H1 (cell line): ENCODE results near the gene SCMH1. TPM values are rescaled to one million over a fixed set of nuclear protein-coding genes. Genes with fewer than 3 reads are reported as not detected.

Experiments used
- CTCF ChIA-PET: fragments of 300-600 bp; sonication (Branson Sonifier 250); formaldehyde crosslinking; loops from one replicate; lab custom pipeline; 2021; ENCODE audit not compliant: partially characterized antibody; lab: Charles Lee
- POLR2A ChIA-PET: fragments of 300-600 bp; sonication (Branson Sonifier 250); formaldehyde crosslinking; loops from one replicate; lab custom pipeline; 2021; ENCODE audit warnings: inconsistent platforms; ENCODE audit not compliant: partially characterized antibody; lab: Charles Lee
- DNase-seq, 2 experiments: peaks; one replicate each; pipeline versions ENCODE4 v3.0.0 to v3.0.0-alpha.2; 2010 to 2022; ENCODE audit warnings: low spot score in 2 of 2, low read depth in 1 of 2, mixed read lengths in 1 of 2
- FAIRE-seq: peaks from 2 replicates; lab custom pipeline; 2011; peaks lifted over from hg19 to GRCh38; lab: Jason Lieb, UNC
- H2AFZ ChIP-seq: 2 replicates; pipeline ENCODE4 v1.8.1; 2012; ENCODE audit warnings: low read length, inconsistent platforms
- H2AK5ac ChIP-seq: 2 replicates; pipeline ENCODE4 v1.6.1; 2013; ENCODE audit warnings: low read depth, low read length
- H2BK120ac ChIP-seq: replicated peaks from 2 replicates; pipeline ENCODE3; 2013; ENCODE audit warnings: low read depth, low read length, inconsistent platforms
- H2BK12ac ChIP-seq: 2 replicates; pipeline ENCODE4 v1.6.1; 2013; ENCODE audit warnings: low read depth, low read length
- H2BK15ac ChIP-seq: 2 replicates; pipeline ENCODE4 v1.6.1; 2013; ENCODE audit warnings: low read length
- H2BK20ac ChIP-seq: 2 replicates; pipeline ENCODE4 v1.6.1; 2013; ENCODE audit warnings: low read length
- H2BK5ac ChIP-seq: 2 replicates; pipeline ENCODE4 v1.6.1; 2013; ENCODE audit warnings: low read depth, low read length
- H3K14ac ChIP-seq: 2 replicates; pipeline ENCODE4 v1.6.1; 2013; ENCODE audit warnings: inconsistent platforms; ENCODE audit not compliant: insufficient read length
- H3K18ac ChIP-seq: 2 replicates; pipeline ENCODE4 v1.6.1; 2013; ENCODE audit warnings: low read length; ENCODE audit errors: extremely low read depth
- H3K23ac ChIP-seq: 2 replicates; pipeline ENCODE4 v1.6.1; 2013; ENCODE audit warnings: inconsistent platforms; ENCODE audit not compliant: insufficient read length
- H3K23me2 ChIP-seq: 2 replicates; pipeline ENCODE4 v1.6.1; 2013; ENCODE audit warnings: low read depth, low read length
- H3K27ac ChIP-seq: 2 replicates; pipeline ENCODE4 v1.6.1; 2011; ENCODE audit warnings: low read depth, low read length, inconsistent platforms
- H3K27me3 ChIP-seq, 4 experiments: replicated peaks in 1 of 4; 1 replicate in 1 of 4; 2 replicates in 3 of 4; pipeline versions ENCODE4 v1.6.1 to v1.8.1; 2011 to 2013; ENCODE audit warnings: low read length in 3 of 4, mild to moderate bottlenecking in 3 of 4, inconsistent platforms in 2 of 4, mixed read lengths in 2 of 4, moderate library complexity in 1 of 4; ENCODE audit not compliant: control insufficient read depth in 3 of 4, insufficient read depth in 3 of 4; ENCODE audit errors: extremely low read depth in 1 of 4
- H3K36me3 ChIP-seq, 4 experiments: 2 replicates each; pipeline versions ENCODE4 v1.6.1 to v1.8.1; 2011 to 2013; ENCODE audit warnings: mild to moderate bottlenecking in 4 of 4, low read length in 3 of 4, moderate library complexity in 2 of 4, control low read depth in 1 of 4, inconsistent platforms in 1 of 4; ENCODE audit not compliant: insufficient read depth in 4 of 4, control insufficient read depth in 2 of 4
- H3K4ac ChIP-seq: replicated peaks from 2 replicates; pipeline ENCODE3; 2013; ENCODE audit warnings: low read length, low read depth, mixed read lengths, inconsistent platforms; ENCODE audit not compliant: insufficient read length
- H3K4me1 ChIP-seq, 4 experiments: replicated peaks in 1 of 4; 1 replicate in 1 of 4; 2 replicates in 3 of 4; pipeline versions ENCODE4 v1.6.1 to v1.8.1; 2011 to 2013; ENCODE audit warnings: low read length in 3 of 4, inconsistent platforms in 2 of 4, mixed read lengths in 1 of 4; ENCODE audit not compliant: insufficient read depth in 4 of 4, control insufficient read depth in 3 of 4
- H3K4me2 ChIP-seq, 2 experiments: 2 replicates each; pipeline versions ENCODE4 v1.6.1 to v1.8.1; 2011 to 2013; ENCODE audit warnings: low read depth in 2 of 2, low read length in 2 of 2, control low read depth in 1 of 2, inconsistent platforms in 1 of 2, mild to moderate bottlenecking in 1 of 2; ENCODE audit not compliant: insufficient read depth in 1 of 2
- H3K4me3 ChIP-seq, 4 experiments: fragments of 200-600, 300-600 bp in 1 of 4; sonication (generic), shearing (Covaris generic), sonication (Bioruptor Twin) in 1 of 4; 2 replicates each; pipeline versions ENCODE4 v1.5.1 to v1.8.1; 2011 to 2016; ENCODE audit warnings: low read length in 4 of 4, low read depth in 3 of 4, control low read depth in 2 of 4, inconsistent platforms in 2 of 4, mild to moderate bottlenecking in 2 of 4, mixed read lengths in 1 of 4, moderate library complexity in 1 of 4; ENCODE audit not compliant: insufficient read depth in 2 of 4; ENCODE audit errors: extremely low read depth in 1 of 4
- H3K56ac ChIP-seq: replicated peaks from 2 replicates; pipeline ENCODE3; 2013; ENCODE audit warnings: low read depth, mild to moderate bottlenecking, mixed read lengths, low read length, inconsistent platforms; ENCODE audit not compliant: insufficient read length
- H3K79me1 ChIP-seq: 2 replicates; pipeline ENCODE4 v1.6.1; 2013; ENCODE audit warnings: low read depth, low read length, control low read depth
- H3K79me2 ChIP-seq, 2 experiments: 2 replicates each; pipeline versions ENCODE4 v1.6.1 to v1.8.1; 2012 to 2013; ENCODE audit warnings: low read length in 2 of 2, mild to moderate bottlenecking in 2 of 2, inconsistent platforms in 1 of 2; ENCODE audit not compliant: insufficient read depth in 2 of 2, control insufficient read depth in 1 of 2
- H3K9ac ChIP-seq, 4 experiments: replicated peaks in 1 of 4; 1 replicate in 1 of 4; 2 replicates in 3 of 4; pipeline versions ENCODE4 v1.6.1 to v1.8.1; 2011 to 2013; ENCODE audit warnings: low read depth in 3 of 4, low read length in 3 of 4, control low read depth in 2 of 4, mild to moderate bottlenecking in 2 of 4, moderate library complexity in 2 of 4, inconsistent platforms in 1 of 4; ENCODE audit errors: extremely low read depth in 1 of 4
- H3K9me3 ChIP-seq, 2 experiments: 2 replicates each; pipeline versions ENCODE4 v1.6.1 to v1.8.1; 2012 to 2013; ENCODE audit warnings: mild to moderate bottlenecking in 2 of 2, moderate library complexity in 2 of 2, control low read depth in 1 of 2, inconsistent platforms in 1 of 2, low read depth in 1 of 2, low read length in 1 of 2, mixed read lengths in 1 of 2; ENCODE audit not compliant: insufficient read depth in 2 of 2
- H4K20me1 ChIP-seq, 2 experiments: replicated peaks in 1 of 2; 2 replicates each; pipeline versions ENCODE3 to v1.8.1; 2011 to 2013; ENCODE audit warnings: inconsistent platforms in 2 of 2, low read length in 2 of 2, mild to moderate bottlenecking in 1 of 2; ENCODE audit not compliant: insufficient read depth in 2 of 2, control insufficient read depth in 1 of 2
- H4K5ac ChIP-seq: 2 replicates; pipeline ENCODE4 v1.6.1; 2013; ENCODE audit warnings: low read length, low read depth, mixed read lengths, inconsistent platforms; ENCODE audit not compliant: insufficient read length
- H4K8ac ChIP-seq: 2 replicates; pipeline ENCODE4 v1.8.0; 2013; ENCODE audit warnings: mild to moderate bottlenecking, moderate library complexity, low read length, inconsistent platforms; ENCODE audit not compliant: insufficient read depth; ENCODE audit errors: extremely low read depth
- H4K91ac ChIP-seq: replicated peaks from 2 replicates; pipeline ENCODE3; 2013; ENCODE audit warnings: low read length, mixed read lengths, inconsistent platforms; ENCODE audit not compliant: insufficient read length
- ATF2 ChIP-seq: IDR thresholded peaks from 2 replicates; pipeline ENCODE4 v1.6.1; 2012; ENCODE audit warnings: low read length, inconsistent platforms
- CBX8 ChIP-seq: fragments of 300-800, 300-1000 bp; sonication (generic); IDR thresholded peaks from 2 replicates; pipeline ENCODE4 v1.7.1; 2016; ENCODE audit warnings: low read depth, low read length, borderline replicate concordance
- CHD2 ChIP-seq: IDR thresholded peaks from 2 replicates; pipeline ENCODE4 v1.6.1; 2012; ENCODE audit warnings: low read length, improper control_type of control experiment
- CTCF ChIP-seq, 3 experiments: IDR thresholded peaks; 1 replicate in 2 of 3; 2 replicates in 1 of 3; pipeline versions ENCODE4 v1.5.1 to v1.6.1; 2011; ENCODE audit warnings: low read length in 3 of 3, mild to moderate bottlenecking in 3 of 3, inconsistent platforms in 2 of 3, low read depth in 1 of 3, moderate library complexity in 1 of 3; ENCODE audit not compliant: insufficient read depth in 1 of 3; ENCODE audit errors: control extremely low read depth in 1 of 3
- JUND ChIP-seq: IDR thresholded peaks from 2 replicates; pipeline ENCODE4 v1.6.1; 2011; ENCODE audit warnings: mild to moderate bottlenecking, improper control_type of control experiment, low read length
- KDM5A ChIP-seq: fragments of 200-600 bp; IDR thresholded peaks from 2 replicates; pipeline ENCODE4 v1.7.1; 2012; ENCODE audit warnings: mild to moderate bottlenecking, low read length, inconsistent platforms, mixed read lengths
- POLR2A ChIP-seq, 2 experiments: IDR thresholded peaks; 1 replicate in 1 of 2; 2 replicates in 1 of 2; pipeline ENCODE4 v1.6.1; 2011; ENCODE audit warnings: low read depth in 2 of 2, low read length in 2 of 2, mild to moderate bottlenecking in 2 of 2; ENCODE audit errors: control extremely low read depth in 1 of 2
- RBBP5 ChIP-seq: IDR thresholded peaks from 2 replicates; pipeline ENCODE4 v1.7.1; 2012; ENCODE audit warnings: low read depth, mild to moderate bottlenecking, inconsistent platforms, low read length, moderate library complexity, borderline replicate concordance
- RFX5 ChIP-seq: IDR thresholded peaks from 2 replicates; pipeline ENCODE4 v1.6.1; 2011; ENCODE audit warnings: low read depth, low read length, improper control_type of control experiment, borderline replicate concordance
- SP4 ChIP-seq: IDR thresholded peaks from 2 replicates; pipeline ENCODE4 v1.6.1; 2012; ENCODE audit warnings: low read length, inconsistent platforms
- TBP ChIP-seq: IDR thresholded peaks from 2 replicates; pipeline ENCODE4 v1.6.1; 2011; ENCODE audit warnings: low read depth, low read length, improper control_type of control experiment
- WGBS, 2 experiments: shearing (Covaris generic) in 1 of 2; methylation state at CpG; one replicate each; pipeline versions ENCODE4 v1.1.6 to v1.1.7; 2013 to 2015; ENCODE audit warnings: low lambda C conversion rate in 2 of 2, mixed read lengths in 2 of 2, inconsistent platforms in 1 of 2, low coverage in 1 of 2, missing lambda C conversion rate in 1 of 2; ENCODE audit not compliant: insufficient replicate concordance in 2 of 2, insufficient coverage in 1 of 2, insufficient read length in 1 of 2; ENCODE audit errors: extremely low coverage in 1 of 2, missing lambda C conversion rate in 1 of 2; 5-methylcytosine and 5-hydroxymethylcytosine counted together
- polyA plus RNA-seq, 7 experiments: library from polyadenylated mRNA; depleted of rRNA in 3 of 7; stranded (reverse) in 5 of 7; unstranded in 2 of 7; fragments of >200 nt in 5 of 7; fragments of 200-250 nt in 2 of 7; gene quantifications; 1 replicate in 5 of 7; 2 replicates in 1 of 7; 4 replicates in 1 of 7; pipeline versions ENCODE4 v1.2.1 to v1.2.3, GENCODE V29; 2011 to 2013; ENCODE audit warnings: missing spikeins in 2 of 7, mixed read lengths in 2 of 7
- total RNA-seq: library from RNA; stranded (reverse); fragmentation: NEBNext Ultra II Directional; extraction: Animal tissue kit (Norgen Biotek cat#: 25700); gene quantifications from 2 replicates; pipeline ENCODE4 v1.2.1, GENCODE V29; 2021

SCMH1 gene
- total and polyA plus RNA-seq, 2 of the 8 experiments (the other 6 are each of a cell fraction or from before 2014, with no cell fraction given), result 16.6 to 30.7 TPM

- no peaks in the 10 kb centered on the region for H3K9me3 ChIP-seq
- FAIRE-seq, result no peak
- H4K20me1 ChIP-seq, result peaks cover 7 to 18% of the 10 kb centered on the region in 2 experiments
- H3K23ac ChIP-seq, result no peak overlapping the region
- H3K36me3 ChIP-seq, result peaks cover 60 to 99% (median 91%) of the 10 kb centered on the region in 4 experiments
- POLR2A ChIA-PET, result interaction anchor here (0.6 to 9.6 kb wide), 3 partner anchors 8 to 217 kb away, joined by 3 to 49 read pairs (median 4); no protein-coding TSS in a partner anchor
- no peak overlapping the region for H3K4me3 ChIP-seq
- no peak overlapping the region for H2AFZ ChIP-seq
- DNase-seq, result no peak
- peaks cover 0 to 28% of the 10 kb centered on the region in 2 experiments; a peak in 2 of 4 replicates for H3K79me2 ChIP-seq
- H2BK20ac ChIP-seq, result no peak overlapping the region
- no peak overlapping the region for H3K4me2 ChIP-seq
- no peak overlapping the region for H3K4ac ChIP-seq
- 92% methylated on average over 3 of the region's 3 CpGs; no CpG with 5 or more reads in 1 of the 2 experiments for WGBS, 2 experiments
- H3K23me2 ChIP-seq, result 0 out of 2 replicates have a peak, but pooled peaks cover 2% of the 10 kb centered on the region
- H4K5ac ChIP-seq, result no peak overlapping the region
- no peak overlapping the region for H3K14ac ChIP-seq
- no peak overlapping the region for H2BK120ac ChIP-seq
- no peak overlapping the region for H2BK15ac ChIP-seq
- no peaks in the 10 kb centered on the region for H3K27me3 ChIP-seq
- no peak overlapping the region for H3K9ac ChIP-seq
- no peak overlapping the region for H2BK5ac ChIP-seq
- no peak overlapping the region for H2AK5ac ChIP-seq
- CTCF ChIA-PET, result no interaction called here
- H4K91ac ChIP-seq, result no peak overlapping the region
- no peak overlapping the region for H3K56ac ChIP-seq
- no peak overlapping the region for H2BK12ac ChIP-seq
- no peaks in the 10 kb centered on the region; the same call in 1 of the 2 replicates for H3K79me1 ChIP-seq
- no peak overlapping the region for H4K8ac ChIP-seq
- H3K18ac ChIP-seq, result no peak overlapping the region
- H3K27ac ChIP-seq, result no peak overlapping the region
- no peaks in the 10 kb centered on the region for H3K4me1 ChIP-seq
- no peak for TF ChIP-seq RFX5
- TF ChIP-seq RBBP5, result no peak
- TF ChIP-seq TBP, result no peak
- TF ChIP-seq ATF2, result no peak
- TF ChIP-seq CTCF (IDR thresholded peaks at IDR 0.05; ENCODE audit: control extremely low read depth in 1 of 3, insufficient read depth in 1 of 3, low read depth in 1 of 3, low read length in 3 of 3), result no peak
- TF ChIP-seq JUND, result no peak
- no peak for TF ChIP-seq KDM5A
- TF ChIP-seq CHD2, result no peak
- TF ChIP-seq SP4, result no peak
- no peak for TF ChIP-seq CBX8
- TF ChIP-seq POLR2A (IDR thresholded peaks at IDR 0.05; ENCODE audit: control extremely low read depth in 1 of 2, low read depth in 2 of 2, low read length in 2 of 2), result no peak
Observed at GRCh38 chr1:40988280-40988679, 253.8 kb downstream of the SCMH1 start.
